ENCODE data around the gene PLXNA4.

GRCh38 chr7:132216847-132217525 lies 359.3 kb downstream of the PLXNA4 start:
- TF ChIP-seq CTCF (IDR thresholded peaks at IDR 0.05) (no peak), SIN3A (IDR thresholded peaks at IDR 0.05; ENCODE audit: borderline replicate concordance, insufficient read depth, low read depth, low read length) (no peak)

All from Panc1 (cell line).